Muscle layer of duodenum (tissue), 2 donors: ENCODE measurements around the gene LDLR.
"Not testable (repeated sequence)": the region's sequence is repeated elsewhere in the genome, so short reads cannot be mapped to it uniquely, and the experiment has no call there.

Source experiments
- H3K27ac ChIP-seq: one replicate; pipeline ENCODE4 v1.7.0; 2013; ENCODE audit warnings: mild to moderate bottlenecking, low read length
- H3K27me3 ChIP-seq: one replicate; pipeline ENCODE4 v1.7.0; 2013; ENCODE audit warnings: low read depth, mild to moderate bottlenecking, control low read depth, low read length
- H3K36me3 ChIP-seq, 2 donors: one replicate each; pipeline ENCODE4 v1.7.0; 2013; ENCODE audit warnings: low read length in 2 of 2, control low read depth in 1 of 2, mild to moderate bottlenecking in 1 of 2; ENCODE audit not compliant: insufficient read depth in 2 of 2, control insufficient read depth in 1 of 2
- H3K4me1 ChIP-seq, 2 donors: one replicate each; pipeline ENCODE4 v1.7.0; 2013; ENCODE audit warnings: low read length in 2 of 2, mild to moderate bottlenecking in 2 of 2, control low read depth in 1 of 2, moderate library complexity in 1 of 2; ENCODE audit not compliant: insufficient read depth in 2 of 2, control insufficient read depth in 1 of 2
- H3K4me3 ChIP-seq, 2 donors: one replicate each; pipeline ENCODE4 v1.7.0; 2013; ENCODE audit warnings: low read length in 2 of 2, low read depth in 1 of 2, mild to moderate bottlenecking in 1 of 2
- H3K9me3 ChIP-seq, 2 donors: one replicate each; pipeline ENCODE4 v1.7.0; 2013; ENCODE audit warnings: low read length in 2 of 2, control low read depth in 1 of 2, mild to moderate bottlenecking in 1 of 2; ENCODE audit not compliant: control insufficient read depth in 1 of 2
- donor health status: healthy.

LDLR gene

DNA sequence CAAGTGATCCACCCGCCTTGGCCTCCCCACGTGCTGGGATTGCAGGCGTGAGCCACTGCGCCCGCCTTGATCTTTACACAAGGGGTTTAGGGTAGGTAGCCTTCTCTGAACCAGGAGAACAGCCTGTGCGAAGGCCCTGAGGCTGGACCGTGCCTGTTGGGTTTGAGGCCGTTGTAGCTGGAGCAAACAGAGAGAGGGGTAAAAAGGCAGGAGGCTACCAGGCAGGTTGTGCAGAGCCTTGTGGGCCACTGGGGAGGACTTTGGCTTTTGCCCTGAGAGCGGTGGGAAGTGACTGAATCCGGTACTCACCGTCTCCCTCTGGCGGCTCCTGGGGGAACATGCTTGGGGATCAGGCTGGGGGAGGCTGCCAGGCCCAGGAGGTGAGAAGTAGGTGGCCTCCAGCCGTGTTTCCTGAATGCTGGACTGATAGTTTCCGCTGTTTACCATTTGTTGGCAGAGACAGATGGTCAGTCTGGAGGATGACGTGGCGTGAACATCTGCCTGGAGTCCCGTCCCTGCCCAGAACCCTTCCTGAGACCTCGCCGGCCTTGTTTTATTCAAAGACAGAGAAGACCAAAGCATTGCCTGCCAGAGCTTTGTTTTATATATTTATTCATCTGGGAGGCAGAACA, 41.7 kb downstream of the LDLR start:
- no peak overlapping the region for H3K27ac ChIP-seq
- no peak overlapping the region for H3K4me3 ChIP-seq
- H3K4me1 ChIP-seq = peaks cover 0 to 13% of the 10 kb centered on the region in 2 donors
- peaks cover 28 to 36% of the 10 kb centered on the region in 2 donors for H3K36me3 ChIP-seq
- H3K9me3 ChIP-seq = no peaks in the 10 kb centered on the region
- H3K27me3 ChIP-seq = no peaks in the 10 kb centered on the region

DNA sequence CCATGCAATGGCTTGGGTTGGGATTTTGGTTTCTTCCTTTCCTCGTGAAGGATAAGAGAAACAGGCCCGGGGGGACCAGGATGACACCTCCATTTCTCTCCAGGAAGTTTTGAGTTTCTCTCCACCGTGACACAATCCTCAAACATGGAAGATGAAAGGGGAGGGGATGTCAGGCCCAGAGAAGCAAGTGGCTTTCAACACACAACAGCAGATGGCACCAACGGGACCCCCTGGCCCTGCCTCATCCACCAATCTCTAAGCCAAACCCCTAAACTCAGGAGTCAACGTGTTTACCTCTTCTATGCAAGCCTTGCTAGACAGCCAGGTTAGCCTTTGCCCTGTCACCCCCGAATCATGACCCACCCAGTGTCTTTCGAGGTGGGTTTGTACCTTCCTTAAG, 42.2 kb downstream of the LDLR start:
- H3K9me3 ChIP-seq = no peaks in the 10 kb centered on the region
- H3K4me3 ChIP-seq = no peak overlapping the region
- H3K36me3 ChIP-seq = peaks cover 28 to 33% of the 10 kb centered on the region in 2 donors
- H3K27me3 ChIP-seq = no peaks in the 10 kb centered on the region
- H3K4me1 ChIP-seq = peaks cover 0 to 11% of the 10 kb centered on the region in 2 donors
- no peak overlapping the region for H3K27ac ChIP-seq

DNA sequence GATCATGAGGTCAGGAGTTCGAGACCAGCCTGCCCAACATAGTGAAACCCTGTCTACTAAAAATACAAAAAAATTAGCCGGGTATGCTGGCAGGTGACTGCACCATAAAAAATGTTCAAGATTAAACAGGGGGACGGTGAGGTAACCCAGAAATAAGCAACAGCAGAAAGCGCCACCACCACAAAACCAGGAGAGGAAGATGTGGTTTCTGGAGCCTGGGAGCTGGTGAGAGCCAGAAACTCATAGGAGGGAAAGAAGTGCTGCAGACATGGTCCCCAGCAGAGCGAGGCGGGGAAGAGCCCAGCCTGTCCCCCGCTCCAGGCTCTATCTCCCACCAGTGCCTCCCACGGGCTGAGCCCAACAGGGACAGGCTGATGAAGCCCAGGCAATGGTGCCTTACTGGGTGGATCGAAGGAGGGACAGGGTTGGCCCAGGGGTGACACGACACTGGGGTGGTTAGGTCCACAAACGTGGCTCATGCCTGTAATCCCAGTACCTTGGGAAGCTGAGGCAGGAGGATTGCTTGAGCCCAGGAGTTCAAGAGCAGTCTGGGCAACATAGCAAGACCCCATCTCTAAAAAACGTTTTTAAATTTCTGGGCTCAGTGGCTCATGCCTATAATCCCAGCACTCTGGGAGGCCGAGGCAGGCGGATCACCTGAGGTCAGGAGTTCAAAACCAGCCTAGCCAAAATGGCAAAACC, 47.3 kb downstream of the LDLR start:
- H3K27ac ChIP-seq = no peak overlapping the region
- peaks cover 7 to 8% of the 10 kb centered on the region in 2 donors for H3K36me3 ChIP-seq
- H3K4me1 ChIP-seq = peaks cover 11 to 26% of the 10 kb centered on the region in 2 donors
- H3K9me3 ChIP-seq = no peaks in the 10 kb centered on the region
- no peak overlapping the region for H3K4me3 ChIP-seq
- no peaks in the 10 kb centered on the region for H3K27me3 ChIP-seq

DNA sequence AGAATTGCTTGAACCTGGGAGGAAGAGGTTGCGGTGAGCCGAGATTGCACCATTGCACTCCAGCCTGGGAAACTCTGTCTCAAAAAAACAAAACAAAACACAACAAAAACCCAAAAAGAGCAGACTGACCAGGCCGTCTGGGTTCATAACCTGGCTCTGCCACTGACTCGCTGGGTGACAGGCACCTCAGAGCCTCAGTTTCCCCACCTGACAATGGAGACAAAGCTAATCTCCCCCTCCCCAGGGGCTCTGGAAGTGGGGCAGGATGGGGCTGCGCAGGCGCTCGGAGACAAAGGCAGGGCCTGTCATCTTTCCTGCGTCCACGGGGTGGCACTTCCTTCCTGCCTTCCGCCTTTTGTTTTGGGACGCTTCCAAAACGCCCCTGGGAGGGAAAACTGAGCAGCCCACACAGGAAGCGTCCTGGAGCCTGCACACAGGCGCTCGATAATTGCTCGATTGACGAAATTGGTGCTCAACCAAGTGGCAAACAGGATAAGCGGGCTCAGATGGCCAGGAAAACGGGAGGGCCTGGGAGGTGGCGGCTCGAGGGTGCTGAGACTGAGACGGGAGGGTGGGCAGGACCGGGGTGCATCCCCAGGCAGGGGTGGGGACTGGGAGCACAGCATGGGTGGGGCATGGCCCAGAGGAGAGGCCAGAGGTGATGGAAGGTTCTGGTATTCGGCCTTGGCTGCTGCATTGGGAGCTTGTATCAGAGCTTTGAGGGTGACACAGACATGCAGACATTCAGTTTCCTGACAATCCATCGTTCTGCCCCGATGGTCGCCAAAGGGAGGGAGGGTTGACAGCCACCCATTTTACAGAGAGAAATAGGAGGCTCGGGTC, 48.5 kb downstream of the LDLR start:
- no peaks in the 10 kb centered on the region for H3K9me3 ChIP-seq
- no peaks in the 10 kb centered on the region for H3K36me3 ChIP-seq
- H3K27ac ChIP-seq = peak overlapping the region; percentile 63
- peak overlapping the region; percentile 40 to 46 for H3K4me3 ChIP-seq
- no peaks in the 10 kb centered on the region for H3K27me3 ChIP-seq
- peaks cover 17 to 37% of the 10 kb centered on the region in 2 donors for H3K4me1 ChIP-seq

DNA sequence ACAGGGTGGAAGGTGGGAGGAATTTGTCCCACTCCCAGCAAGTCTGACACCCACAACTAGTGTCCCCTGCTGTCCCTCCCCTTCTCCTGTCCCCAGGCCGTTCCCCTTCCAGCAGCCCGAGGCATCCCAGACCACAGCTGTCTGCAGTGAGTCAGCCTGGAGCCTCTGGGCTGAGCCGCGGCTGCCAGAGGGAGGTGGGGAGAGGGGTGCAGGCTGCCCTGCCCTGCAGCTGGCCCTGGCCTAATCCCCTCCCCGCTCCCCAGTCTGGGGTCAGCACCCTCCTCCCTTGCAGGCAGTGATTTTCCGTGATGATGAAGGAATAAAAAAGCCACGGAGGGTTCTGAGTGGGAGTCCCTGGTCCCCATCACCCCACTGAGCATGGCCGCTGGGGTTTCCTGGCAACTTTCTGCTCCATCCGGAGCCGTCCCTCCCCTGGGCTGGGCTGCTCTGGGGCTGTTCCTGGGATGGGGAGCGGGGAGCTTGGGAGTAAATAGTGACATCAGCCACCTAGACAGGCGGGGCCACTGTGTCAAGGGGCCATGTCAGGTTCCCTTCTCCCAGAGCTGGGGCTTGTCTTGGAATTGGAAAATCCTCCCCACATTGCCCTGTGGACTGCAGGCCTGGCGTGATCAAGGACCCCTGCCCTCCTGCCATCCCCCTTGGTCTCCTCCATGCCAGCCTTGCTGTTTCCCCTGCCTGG, 49.5 kb downstream of the LDLR start:
- H3K4me3 ChIP-seq = peak overlapping the region in 1 of 2 donors; percentile 30
- no peaks in the 10 kb centered on the region for H3K27me3 ChIP-seq
- H3K36me3 ChIP-seq = no peaks in the 10 kb centered on the region
- no peaks in the 10 kb centered on the region for H3K9me3 ChIP-seq
- H3K27ac ChIP-seq = peak overlapping the region; percentile 87
- peaks cover 17 to 46% of the 10 kb centered on the region in 2 donors for H3K4me1 ChIP-seq

DNA sequence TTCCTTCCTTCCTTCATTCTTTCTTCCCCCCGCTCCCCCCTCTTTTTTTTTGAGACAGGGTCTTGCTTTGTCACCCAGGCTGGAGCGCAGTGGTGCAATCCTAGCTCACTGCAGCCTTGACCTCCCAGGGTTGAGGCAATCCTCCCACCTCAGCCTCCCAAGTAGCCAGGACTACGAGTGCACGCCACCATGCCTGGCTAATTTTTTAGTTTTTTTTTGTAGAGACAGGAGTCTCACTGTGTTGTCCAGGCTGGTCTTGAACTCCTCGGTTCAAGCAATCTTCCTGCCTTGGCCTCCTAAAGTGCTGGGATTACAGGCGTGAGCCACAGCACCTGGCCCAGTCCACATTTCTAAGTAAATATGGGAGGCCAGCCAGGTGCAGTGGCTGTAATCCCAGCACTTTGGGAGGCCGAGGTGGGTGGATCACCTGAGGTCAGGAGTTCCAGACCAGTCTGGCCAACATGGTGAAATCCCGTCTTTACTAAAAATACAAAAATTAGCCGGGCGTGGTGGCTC, 50.8 kb downstream of the LDLR start:
- H3K9me3 ChIP-seq = not testable (repeated sequence)

DNA sequence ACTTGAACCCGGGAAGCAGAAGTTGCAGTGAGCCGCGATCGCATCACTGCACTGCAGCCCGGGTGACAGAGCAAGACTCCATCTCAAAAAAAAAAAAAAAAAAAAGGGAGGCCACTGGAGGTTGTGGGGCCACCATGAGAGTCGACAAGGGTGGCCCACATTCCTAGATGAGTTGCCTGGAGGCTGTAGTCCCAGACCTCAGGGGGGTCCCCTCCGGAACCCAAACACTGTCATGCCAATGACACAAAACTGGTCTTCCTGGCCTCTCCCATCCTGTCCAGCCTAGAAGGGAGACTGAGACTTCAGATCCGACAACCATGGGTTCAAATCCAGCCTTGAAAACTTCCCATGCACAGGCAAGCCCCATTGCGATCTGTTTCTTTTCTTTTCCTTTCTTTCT, 51.6 kb downstream of the LDLR start:
- H3K27me3 ChIP-seq = no peaks in the 10 kb centered on the region
- H3K4me1 ChIP-seq = peaks cover 17 to 46% of the 10 kb centered on the region in 2 donors
- H3K27ac ChIP-seq = no peak overlapping the region
- no peaks in the 10 kb centered on the region for H3K9me3 ChIP-seq
- no peaks in the 10 kb centered on the region for H3K36me3 ChIP-seq
- H3K4me3 ChIP-seq = no peak overlapping the region

More for the DNA sequence above, 50.8 kb downstream of the LDLR start:
- peaks cover 17 to 46% of the 10 kb centered on the region in 2 donors for H3K4me1 ChIP-seq
- not testable (repeated sequence) for H3K36me3 ChIP-seq, H3K27me3 ChIP-seq, H3K4me3 ChIP-seq, H3K27ac ChIP-seq

DNA sequence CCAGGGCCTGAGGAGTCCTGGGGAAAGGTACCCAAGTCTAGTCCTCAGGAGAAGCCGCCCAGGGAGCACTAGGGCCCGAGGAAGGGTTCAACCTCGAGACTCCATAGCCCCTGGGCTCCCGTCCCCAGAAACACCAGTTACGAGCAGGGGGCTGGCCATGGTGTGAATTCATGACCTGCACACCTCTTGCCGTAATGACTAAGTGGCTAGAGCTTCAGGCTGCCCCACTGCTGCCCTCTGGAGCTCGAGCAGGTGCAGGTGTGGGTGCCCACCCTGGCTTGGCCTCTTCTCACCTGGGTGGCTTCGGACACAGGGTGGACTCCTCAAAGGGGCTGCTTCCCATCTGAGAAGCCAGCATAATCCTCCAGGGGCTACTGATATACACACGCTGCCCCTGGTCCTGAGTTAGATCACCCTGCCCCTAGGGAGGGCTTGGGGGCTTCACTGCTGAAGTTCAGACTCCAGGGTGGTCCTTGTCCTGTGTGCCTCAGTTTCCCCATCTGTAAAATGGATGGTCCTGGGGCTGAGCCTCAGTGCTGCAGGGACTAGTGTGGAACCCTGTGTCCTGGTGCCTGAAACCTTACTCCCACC, 52.8 kb downstream of the LDLR start:
- no peaks in the 10 kb centered on the region for H3K36me3 ChIP-seq
- H3K4me3 ChIP-seq = no peak overlapping the region
- H3K9me3 ChIP-seq = no peaks in the 10 kb centered on the region
- H3K27me3 ChIP-seq = no peaks in the 10 kb centered on the region
- peak overlapping the region; percentile 30 for H3K27ac ChIP-seq
- peaks cover 17 to 42% of the 10 kb centered on the region in 2 donors for H3K4me1 ChIP-seq

DNA sequence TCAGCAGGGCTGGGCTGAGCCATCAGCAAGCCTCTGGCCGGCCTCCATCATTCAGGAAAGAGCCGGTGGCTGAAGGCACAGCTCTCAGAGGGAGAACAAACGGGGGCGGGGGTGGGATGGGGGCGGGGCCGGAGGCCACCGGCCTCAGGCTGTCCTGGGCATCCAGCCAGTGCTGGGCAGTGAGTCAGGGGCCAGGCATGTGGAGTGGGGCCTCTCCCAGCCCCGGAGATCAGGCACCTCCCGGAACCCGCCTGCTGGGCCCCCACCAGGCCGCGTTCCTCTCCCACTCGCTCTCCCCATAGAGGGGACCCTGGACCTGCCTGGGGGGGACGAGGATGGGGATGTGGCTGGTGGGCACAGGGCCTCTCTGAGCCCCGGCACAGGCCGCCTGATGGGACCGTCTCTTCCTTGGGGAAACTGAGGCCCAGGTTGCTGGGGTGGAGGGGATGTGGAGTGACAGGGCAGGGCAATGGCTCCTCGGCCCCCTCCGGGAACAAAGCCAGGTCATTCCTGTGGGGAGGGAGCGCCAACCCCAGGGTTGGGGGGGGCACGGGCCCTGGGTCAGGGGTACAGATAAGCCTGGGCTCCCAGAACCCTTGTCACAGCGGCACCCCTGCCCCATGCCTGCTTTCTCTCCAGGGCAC, 53.4 kb downstream of the LDLR start:
- Histone ChIP-seq H3K9me3 (no peaks in the 10 kb centered on the region), H3K27ac (peak overlapping the region; percentile 82), H3K4me3 (peak overlapping the region; percentile 33 to 53), H3K4me1 (peaks cover 17 to 42% of the 10 kb centered on the region in 2 donors), H3K27me3 (no peaks in the 10 kb centered on the region), H3K36me3 (no peaks in the 10 kb centered on the region)

DNA sequence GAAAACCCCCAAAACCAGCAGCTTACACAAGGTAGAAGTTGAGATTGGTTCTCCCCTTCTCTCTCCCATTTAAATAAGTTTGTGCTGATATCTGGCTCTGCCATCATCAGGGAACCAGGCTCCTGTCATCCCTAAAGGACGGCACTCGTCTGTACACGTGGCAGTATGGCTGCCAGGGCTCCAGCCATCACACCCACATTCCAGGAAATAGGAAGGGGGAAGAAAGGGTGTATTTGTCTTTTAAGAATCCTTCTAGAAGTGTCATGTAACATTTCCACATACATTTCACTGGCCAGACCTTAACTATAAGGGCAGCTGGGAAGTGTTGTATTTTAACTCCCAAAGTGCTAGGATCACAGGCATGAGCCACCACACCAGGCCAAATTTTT, 56.3 kb downstream of the LDLR start:
- Histone ChIP-seq H3K9me3 (no peaks in the 10 kb centered on the region), H3K4me3 (no peak overlapping the region), H3K27ac (no peak overlapping the region), H3K36me3 (no peaks in the 10 kb centered on the region), H3K4me1 (peaks cover 5 to 20% of the 10 kb centered on the region in 2 donors), H3K27me3 (no peaks in the 10 kb centered on the region)
